ENCODE data around the gene CAGE1. TPM values are rescaled to one million over a fixed set of nuclear protein-coding genes. Genes with fewer than 3 reads are reported as not detected.

The CAGE1 gene
- total and polyA plus RNA-seq, 10 of the 15 experiments (the other 5 are each of a cell fraction or from before 2014, with no cell fraction given), result 0.03 to 0.42 (median 0.08) TPM; not detected in 3

GRCh38 chr6:7285416-7285815 is 104.1 kb downstream of the CAGE1 start (continued):
- TF ChIP-seq ELK1 (IDR thresholded peaks at IDR 0.05; ENCODE audit: low read depth, low read length) (no peak), NRF1 (conservative IDR thresholded peaks at IDR 0.05; ENCODE audit: low read depth, low read length) (no peak), E2F4 (IDR thresholded peaks at IDR 0.05; ENCODE audit: low read depth, low read length) (no peak), TBL1XR1 (IDR thresholded peaks at IDR 0.05; ENCODE audit: low read depth, low read length) (no peak)

- Histone ChIP-seq H3K9me3 (replicated peaks; ENCODE audit: control insufficient read depth, insufficient read depth, low read length) (no peaks in the 10 kb centered on the region), H3K27me3 (replicated peaks in 1 of 2; ENCODE audit: control insufficient read depth in 2 of 2, insufficient read depth in 2 of 2, low read length in 1 of 2) (no peaks in the 10 kb centered on the region), H3K4me3 (no peak overlapping the region), H3K4me1 (ENCODE audit: control insufficient read depth, insufficient read depth, low read length) (peaks cover 3% of the 10 kb centered on the region), H4K20me1 (ENCODE audit: control insufficient read depth, insufficient read depth) (no peaks in the 10 kb centered on the region), H3K4me2 (ENCODE audit: control insufficient read depth, insufficient read depth) (no peak overlapping the region), H3K36me3 (ENCODE audit: control insufficient read depth in 2 of 2, insufficient read depth in 2 of 2, low read length in 1 of 2) (peaks cover 1 to 13% of the 10 kb centered on the region in 2 experiments), H3K79me2 (ENCODE audit: control insufficient read depth, insufficient read depth, low read length) (no peaks in the 10 kb centered on the region), H2AFZ (ENCODE audit: control insufficient read depth, low read depth, low read length) (no peak overlapping the region), H3K27ac (ENCODE audit: control insufficient read depth, insufficient read depth) (no peak overlapping the region), H3K9ac (ENCODE audit: control insufficient read depth, insufficient read depth, low read length) (no peak overlapping the region)
- DNase-seq (ENCODE audit: low read depth, low spot score) (no peak), ATAC-seq (no peak; the same call in 2 of the 3 replicates), FAIRE-seq (no peak)
- SMC1A ChIA-PET (ENCODE audit: uncharacterized antibody, unreplicated experiment), result interaction anchor here (1.7 to 1.9 kb wide), 2 partner anchors 9 to 29 kb away, joined by 4 read pairs; partner anchors contain the start of gene SSR1
- POLR2A ChIA-PET, result interaction anchor here (0.8 kb wide), 1 partner anchor 28 kb away, joined by 3 read pairs; no protein-coding TSS in a partner anchor
- in situ Hi-C loops (cut with MboI), result no loop called here
- CTCF ChIA-PET, result interaction anchor here (1.1 to 1.2 kb wide), 2 partner anchors 8 to 10 kb away, joined by 3 to 5 read pairs; no protein-coding TSS in a partner anchor
- BruUV-seq (replicated peaks), result no TSS peak
- WGBS (ENCODE audit: insufficient coverage, insufficient replicate concordance, low lambda C conversion rate, missing lambda C conversion rate), result 85% methylated on average over 2 of the region's 2 CpGs
- RAD21 ChIA-PET (ENCODE audit: unreplicated experiment), result no interaction called here
- intact Hi-C loops (cut with micrococcal nuclease; ENCODE audit: unreplicated experiment), result no loop called here
- TF ChIP-seq MAX (IDR thresholded peaks at IDR 0.05; ENCODE audit: low read depth, low read length), result no peak
- no peak for TF ChIP-seq PBX3 (IDR thresholded peaks at IDR 0.05; ENCODE audit: insufficient replicate concordance, low read depth, low read length)
- TF ChIP-seq SMC3 (IDR thresholded peaks at IDR 0.05; ENCODE audit: borderline replicate concordance, low read length), result no peak
- TF ChIP-seq NFYB (IDR thresholded peaks at IDR 0.05; ENCODE audit: insufficient read depth, low read depth, low read length), result no peak
- no peak for TF ChIP-seq RELA (IDR thresholded peaks at IDR 0.05; ENCODE audit: borderline replicate concordance, partially characterized antibody)
- no peak for TF ChIP-seq HDAC2 (IDR thresholded peaks at IDR 0.05)
- TF ChIP-seq ZNF207 (IDR thresholded peaks at IDR 0.05; ENCODE audit: borderline replicate concordance), result no peak
- no peak for TF ChIP-seq FOXK2 (IDR thresholded peaks at IDR 0.05)
- no peak for TF ChIP-seq RUNX3 (IDR thresholded peaks at IDR 0.05; ENCODE audit: low read length)
- no peak for TF ChIP-seq ATF3 (IDR thresholded peaks at IDR 0.05; ENCODE audit: borderline replicate concordance, extremely low read depth, low read depth, low read length)
- no peak for TF ChIP-seq MEF2A (IDR thresholded peaks at IDR 0.05; ENCODE audit: insufficient read depth, low read depth, low read length)
- TF ChIP-seq POU2F2 (IDR thresholded peaks at IDR 0.05; ENCODE audit: borderline replicate concordance, low read depth, low read length), result no peak
- TF ChIP-seq MYB (IDR thresholded peaks at IDR 0.05; ENCODE audit: borderline replicate concordance, low read depth, low read length), result no peak
- TF ChIP-seq LARP7 (IDR thresholded peaks at IDR 0.05), result no peak
- no peak for TF ChIP-seq PML (IDR thresholded peaks at IDR 0.05; ENCODE audit: low read length)
Measured at GRCh38 chr6:7283676-7284075, 105.9 kb downstream of the CAGE1 start.

Measured in GM12878 (cell line).